Mammary epithelial cell (primary cell): Measurements from ENCODE around the gene ZGLP1.

ENCODE experiments used
- CTCF ChIP-seq, 2 donors: IDR thresholded peaks in 1 of 2; conservative IDR thresholded peaks in 1 of 2; 2 replicates each; pipeline ENCODE4 v1.5.1; 2011 to 2012; ENCODE audit warnings: inconsistent platforms in 2 of 2, low read length in 2 of 2, mild to moderate bottlenecking in 2 of 2, control low read depth in 1 of 2, low read depth in 1 of 2; ENCODE audit not compliant: insufficient read depth in 1 of 2; ENCODE audit errors: extremely low read depth in 1 of 2
- EZH2 ChIP-seq: IDR thresholded peaks from 2 replicates; pipeline ENCODE4 v1.6.1; 2012; ENCODE audit warnings: low read length, inconsistent platforms, borderline replicate concordance

GRCh38 chr19:10299545-10300458 is 9.8 kb downstream of the ZGLP1 start:
- TF ChIP-seq CTCF (conservative IDR thresholded peaks at IDR 0.05 in 1 of 2, IDR thresholded peaks at IDR 0.05 in 1 of 2; ENCODE audit: extremely low read depth in 1 of 2, insufficient read depth in 1 of 2, low read depth in 1 of 2, low read length in 2 of 2), result no peak
- TF ChIP-seq EZH2, result no peak
